Prostate gland (tissue), 2 donors: ENCODE measurements around the gene ADAMTS2.

ENCODE experiments used
- CTCF ChIP-seq, 4 experiments: fragments of 200-600 bp in 2 of 4; fragments of 450-650 bp in 2 of 4; sonication (generic) in 2 of 4; IDR thresholded peaks; 1 replicate in 3 of 4; 2 replicates in 1 of 4; pipeline ENCODE4 v1.5.1; 2016 to 2019; ENCODE audit warnings: antibody characterized with exemption in 4 of 4, mild to moderate bottlenecking in 2 of 4, moderate library complexity in 2 of 4
- POLR2A ChIP-seq: fragments of 450-650 bp; IDR thresholded peaks from one replicate; pipeline ENCODE4 v1.6.1; 2016; ENCODE audit warnings: antibody characterized with exemption, mild to moderate bottlenecking
- POLR2AphosphoS5 ChIP-seq: sonication (generic); formaldehyde crosslinking; IDR thresholded peaks from one replicate; pipeline ENCODE4 v1.6.1; 2017; ENCODE audit warnings: antibody characterized with exemption

- no peak for TF ChIP-seq CTCF (IDR thresholded peaks at IDR 0.05)
- no peak for TF ChIP-seq POLR2A
- no peak for TF ChIP-seq POLR2AphosphoS5
Observed at GRCh38 chr5:179310439-179311090, 34.7 kb downstream of the ADAMTS2 start.
